ENCODE measurements around the gene TEDC1. TPM values are rescaled to one million over a fixed set of nuclear protein-coding genes. Genes with fewer than 3 reads are reported as not detected.

TEDC1 gene
- total RNA-seq, 1 experiment from 2014 or later = 34.0 TPM

DNA sequence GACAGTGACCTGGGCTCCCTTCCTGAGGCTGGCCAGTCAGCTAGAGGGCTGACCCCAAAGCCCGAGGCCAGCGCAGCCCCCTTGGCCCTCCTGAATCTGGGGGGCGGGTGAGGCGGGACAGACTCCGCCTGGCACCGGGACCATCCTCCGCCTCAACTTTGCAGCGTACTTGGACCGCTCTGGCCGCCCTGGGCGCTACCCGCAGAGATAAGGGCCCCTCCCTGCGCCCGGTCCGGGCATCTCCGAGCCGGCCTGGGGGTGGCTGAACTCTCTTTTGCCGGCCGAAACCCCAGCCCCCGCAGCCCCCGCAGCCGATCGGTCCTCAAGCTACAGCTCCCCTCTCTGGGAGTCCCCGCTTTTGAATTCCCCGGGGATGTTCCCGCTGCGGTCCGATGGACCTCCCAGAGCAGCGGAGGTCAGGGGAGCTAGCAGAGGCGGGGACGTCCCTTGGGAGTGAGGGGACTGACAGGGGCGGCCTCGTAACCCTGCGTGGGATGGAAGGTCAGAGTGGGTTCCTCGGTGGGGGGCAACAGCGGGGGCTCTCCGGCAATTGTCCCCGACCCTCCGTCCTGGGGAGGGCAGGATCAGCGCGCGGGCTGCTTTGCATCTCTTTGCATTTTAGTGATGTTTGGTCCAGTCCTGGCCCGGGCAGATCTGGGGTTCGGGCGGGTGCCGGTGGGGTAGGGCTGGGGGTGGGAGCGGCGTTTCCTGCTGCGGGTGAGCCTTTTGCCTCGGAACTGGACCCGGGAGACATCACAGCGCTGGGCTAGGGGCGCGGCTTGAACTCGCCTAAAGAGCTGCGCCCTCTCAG, 4.7 kb upstream of the TEDC1 start, which contains the start of gene CRIP1:
Gene CRIP1, plus strand, starts transcription at position 724 of the 811 bp plus-strand sequence. CDS start 374 bp downstream, outside the sequence.
- peaks cover 30% of the 10 kb centered on the region for H3K4me1 ChIP-seq (ENCODE audit: insufficient read depth, low read length, poor library complexity, severe bottlenecking)
- intact Hi-C loops (cut with micrococcal nuclease; ENCODE audit: unreplicated experiment) = no loop called here
- peak within 1 kb of the TSS; percentile 58 for H3K4me3 ChIP-seq (ENCODE audit: low read depth, low read length, poor library complexity, severe bottlenecking)
- no TSS peak for BruUV-seq (replicated peaks)
- peak within 1 kb of the TSS; percentile 50 for H3K27ac ChIP-seq (ENCODE audit: low read depth, low read length, poor library complexity, severe bottlenecking)
- H3K27me3 ChIP-seq (replicated peaks; ENCODE audit: insufficient read depth, low read depth, low read length, poor library complexity) = no peaks in the 10 kb centered on the region
- ChIA-PET POLR2A (ENCODE audit: low non-redundant PET) (no interaction called here), CTCF (no interaction called here)
- H3K9me3 ChIP-seq (ENCODE audit: low read depth, low read length, poor library complexity, severe bottlenecking) = no peaks in the 10 kb centered on the region
- TF ChIP-seq EZH2 (IDR thresholded peaks at IDR 0.05; ENCODE audit: borderline replicate concordance, low read depth, low read length, poor library complexity, severe bottlenecking) = no peak
- TF ChIP-seq, protein P1, sequence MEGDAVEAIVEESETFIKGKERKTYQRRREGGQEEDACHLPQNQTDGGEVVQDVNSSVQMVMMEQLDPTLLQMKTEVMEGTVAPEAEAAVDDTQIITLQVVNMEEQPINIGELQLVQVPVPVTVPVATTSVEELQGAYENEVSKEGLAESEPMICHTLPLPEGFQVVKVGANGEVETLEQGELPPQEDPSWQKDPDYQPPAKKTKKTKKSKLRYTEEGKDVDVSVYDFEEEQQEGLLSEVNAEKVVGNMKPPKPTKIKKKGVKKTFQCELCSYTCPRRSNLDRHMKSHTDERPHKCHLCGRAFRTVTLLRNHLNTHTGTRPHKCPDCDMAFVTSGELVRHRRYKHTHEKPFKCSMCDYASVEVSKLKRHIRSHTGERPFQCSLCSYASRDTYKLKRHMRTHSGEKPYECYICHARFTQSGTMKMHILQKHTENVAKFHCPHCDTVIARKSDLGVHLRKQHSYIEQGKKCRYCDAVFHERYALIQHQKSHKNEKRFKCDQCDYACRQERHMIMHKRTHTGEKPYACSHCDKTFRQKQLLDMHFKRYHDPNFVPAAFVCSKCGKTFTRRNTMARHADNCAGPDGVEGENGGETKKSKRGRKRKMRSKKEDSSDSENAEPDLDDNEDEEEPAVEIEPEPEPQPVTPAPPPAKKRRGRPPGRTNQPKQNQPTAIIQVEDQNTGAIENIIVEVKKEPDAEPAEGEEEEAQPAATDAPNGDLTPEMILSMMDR (conservative IDR thresholded peaks at IDR 0.05; ENCODE audit: low read depth, low read length) = 0 out of 2 replicates have a peak, but pooled peaks have one; percentile 0
- H3K36me3 ChIP-seq (ENCODE audit: insufficient read depth, low read length, poor library complexity, severe bottlenecking) = no peaks in the 10 kb centered on the region
- no peak for DNase-seq (ENCODE audit: low spot score)

DNA sequence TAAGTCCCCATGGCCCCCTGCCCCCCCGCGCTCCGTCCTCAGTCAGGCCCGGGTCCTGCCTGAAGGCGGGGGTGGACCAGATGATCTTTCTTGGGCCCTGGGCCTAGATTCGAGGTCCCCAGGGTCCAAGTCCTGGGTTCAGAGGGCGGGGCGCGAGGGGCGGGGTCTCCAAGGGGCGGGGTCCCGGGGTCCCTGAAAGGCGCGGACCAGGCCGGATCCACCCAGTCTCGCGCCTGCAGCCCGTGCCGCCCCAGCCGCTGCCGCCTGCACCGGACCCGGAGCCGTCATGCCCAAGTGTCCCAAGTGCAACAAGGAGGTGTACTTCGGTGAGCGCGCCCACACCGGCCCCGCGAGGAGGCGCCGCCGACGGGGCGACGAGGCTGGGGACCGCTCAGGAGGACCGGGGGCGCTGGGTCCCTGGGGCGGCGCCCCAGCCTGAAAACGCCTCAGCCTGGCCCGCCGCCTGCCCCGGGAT, 4.0 kb upstream of the TEDC1 start:
- Histone ChIP-seq H3K4me3 (ENCODE audit: low read depth, low read length, poor library complexity, severe bottlenecking) (peak overlapping the region; percentile 58), H3K27ac (ENCODE audit: low read depth, low read length, poor library complexity, severe bottlenecking) (peak overlapping the region; percentile 50), H3K27me3 (replicated peaks; ENCODE audit: insufficient read depth, low read depth, low read length, poor library complexity) (no peaks in the 10 kb centered on the region), H3K36me3 (ENCODE audit: insufficient read depth, low read length, poor library complexity, severe bottlenecking) (no peaks in the 10 kb centered on the region), H3K4me1 (ENCODE audit: insufficient read depth, low read length, poor library complexity, severe bottlenecking) (peaks cover 29% of the 10 kb centered on the region), H3K9me3 (ENCODE audit: low read depth, low read length, poor library complexity, severe bottlenecking) (no peaks in the 10 kb centered on the region)
- TF ChIP-seq, protein P1 (conservative IDR thresholded peaks at IDR 0.05; ENCODE audit: low read depth, low read length) = no peak
- no peak for TF ChIP-seq EZH2 (IDR thresholded peaks at IDR 0.05; ENCODE audit: borderline replicate concordance, low read depth, low read length, poor library complexity, severe bottlenecking)
- no peak for DNase-seq (ENCODE audit: low spot score)
- intact Hi-C loops (cut with micrococcal nuclease; ENCODE audit: unreplicated experiment) = no loop called here
- no TSS peak for BruUV-seq (replicated peaks)
- ChIA-PET CTCF (no interaction called here), POLR2A (ENCODE audit: low non-redundant PET) (no interaction called here)

DNA sequence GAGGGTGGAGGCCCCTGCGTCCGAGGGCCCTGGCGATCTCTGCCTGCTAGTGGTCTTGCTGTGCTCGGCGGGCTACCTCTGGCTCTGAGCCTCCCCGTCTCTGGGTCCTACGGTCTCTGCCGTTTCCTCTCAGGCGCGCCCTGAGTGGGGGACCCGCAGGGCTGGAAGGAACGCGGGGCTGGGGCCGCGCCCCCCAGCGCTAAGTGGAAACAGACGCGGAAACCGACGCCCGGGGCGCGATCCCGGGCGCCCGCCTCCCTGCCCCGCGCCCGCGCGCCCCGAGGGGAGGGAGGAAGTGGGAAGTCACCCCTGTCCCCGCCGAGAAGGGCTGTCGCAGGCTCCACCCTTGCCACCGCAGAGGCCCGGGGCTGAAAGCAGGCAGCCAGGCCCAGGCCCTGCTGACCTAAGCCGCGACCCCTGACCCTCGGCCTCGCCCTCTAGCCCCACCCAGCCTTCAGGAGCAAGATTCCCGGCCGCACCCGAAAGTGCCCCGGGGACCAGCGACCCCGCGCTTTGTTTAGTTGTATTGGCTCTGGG, 3.5 kb upstream of the TEDC1 start:
- no peak for TF ChIP-seq EZH2 (IDR thresholded peaks at IDR 0.05; ENCODE audit: borderline replicate concordance, low read depth, low read length, poor library complexity, severe bottlenecking)
- TF ChIP-seq, protein P1 (conservative IDR thresholded peaks at IDR 0.05; ENCODE audit: low read depth, low read length) = no peak
- ChIA-PET POLR2A (ENCODE audit: low non-redundant PET) (no interaction called here), CTCF (no interaction called here)
- H3K36me3 ChIP-seq (ENCODE audit: insufficient read depth, low read length, poor library complexity, severe bottlenecking) = no peaks in the 10 kb centered on the region
- H3K9me3 ChIP-seq (ENCODE audit: low read depth, low read length, poor library complexity, severe bottlenecking) = no peaks in the 10 kb centered on the region
- no peaks in the 10 kb centered on the region for H3K27me3 ChIP-seq (replicated peaks; ENCODE audit: insufficient read depth, low read depth, low read length, poor library complexity)
- no peak for DNase-seq (ENCODE audit: low spot score)
- intact Hi-C loops (cut with micrococcal nuclease; ENCODE audit: unreplicated experiment) = no loop called here
- no TSS peak for BruUV-seq (replicated peaks)
- peak overlapping the region; percentile 50 for H3K27ac ChIP-seq (ENCODE audit: low read depth, low read length, poor library complexity, severe bottlenecking)
- peaks cover 25% of the 10 kb centered on the region for H3K4me1 ChIP-seq (ENCODE audit: insufficient read depth, low read length, poor library complexity, severe bottlenecking)
- peak overlapping the region; percentile 58 for H3K4me3 ChIP-seq (ENCODE audit: low read depth, low read length, poor library complexity, severe bottlenecking)
